ENCODE results near the gene CALML5.
"Not testable (repeated sequence)": the region's sequence is repeated elsewhere in the genome, so short reads cannot be mapped to it uniquely, and the experiment has no call there.

The CALML5 gene

GRCh38 chr10:5480162-5480941, 19.0 kb downstream of the CALML5 start:
- no peak for TF ChIP-seq POLR2A (IDR thresholded peaks at IDR 0.05; ENCODE audit: low read depth, low read length)
- DNase-seq (ENCODE audit: insufficient read length, low spot score): no peak
- FAIRE-seq: no peak

DNA sequence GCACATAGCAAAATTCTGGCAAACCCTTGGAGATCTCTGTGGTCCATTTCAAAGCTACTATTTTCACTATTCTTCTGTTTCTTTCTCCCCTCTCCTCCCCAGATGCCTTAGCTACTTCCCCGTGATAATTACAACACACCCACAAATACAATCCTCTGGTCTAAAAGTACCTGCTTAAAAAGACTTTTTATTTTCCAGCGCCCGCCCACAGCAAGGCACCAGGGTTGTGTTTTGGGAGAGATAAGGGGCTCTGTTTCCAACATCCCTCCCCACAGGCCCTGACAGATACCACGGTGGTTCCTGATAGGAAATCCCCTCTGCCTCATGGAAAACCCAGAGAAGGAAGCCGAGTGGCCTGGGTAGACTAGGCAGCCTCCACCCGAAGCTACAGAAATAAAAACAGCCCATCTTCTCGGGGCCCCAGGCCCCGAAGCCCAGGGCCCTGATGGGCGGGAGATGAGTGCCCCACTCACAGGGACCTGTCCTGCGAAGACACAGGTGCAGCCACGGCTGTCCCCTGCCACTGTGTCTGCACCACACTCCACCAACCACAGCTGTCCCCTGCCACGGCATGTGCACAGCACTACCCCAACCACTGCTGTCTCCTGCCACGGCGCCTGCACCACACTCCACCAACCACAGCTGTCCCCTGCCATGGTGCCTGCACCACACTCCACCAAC, 19.7 kb downstream of the CALML5 start:
- no peak for FAIRE-seq
- TF ChIP-seq POLR2A (IDR thresholded peaks at IDR 0.05; ENCODE audit: low read depth, low read length): no peak
- DNase-seq (ENCODE audit: insufficient read length, low spot score): no peak

DNA sequence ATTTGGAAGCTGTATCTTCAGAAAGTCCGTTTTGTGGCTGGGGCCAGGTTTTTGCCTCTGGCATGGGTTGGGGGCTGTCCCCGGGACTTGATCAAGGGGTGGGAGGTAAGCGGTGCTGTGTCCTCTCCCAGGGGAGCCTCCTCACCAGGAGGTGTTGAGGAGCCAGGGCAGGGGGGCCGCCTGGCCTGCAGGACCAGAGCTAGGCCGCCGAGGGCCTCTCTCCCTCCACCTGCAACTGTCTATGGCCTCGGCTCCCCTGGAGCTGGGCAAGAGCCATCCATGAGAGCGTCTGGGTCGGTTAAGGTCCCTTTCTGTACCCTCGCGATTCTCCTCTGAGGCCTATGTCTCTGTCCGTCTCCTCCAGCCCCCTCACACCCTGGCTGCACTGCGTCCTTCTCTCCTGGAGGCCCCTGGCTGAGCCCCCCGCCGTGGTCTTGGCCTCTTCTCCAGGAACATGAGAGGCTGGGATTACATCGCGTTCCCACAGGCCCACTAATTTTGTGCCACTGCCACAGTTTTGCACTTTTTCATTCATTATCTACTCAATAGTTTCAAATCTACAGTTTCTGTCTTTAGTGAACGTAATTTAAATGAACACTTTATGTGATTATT, 20.6 kb downstream of the CALML5 start:
- FAIRE-seq (no peak), DNase-seq (ENCODE audit: insufficient read length, low spot score) (no peak)
- TF ChIP-seq POLR2A (IDR thresholded peaks at IDR 0.05; ENCODE audit: low read depth, low read length): no peak

DNA sequence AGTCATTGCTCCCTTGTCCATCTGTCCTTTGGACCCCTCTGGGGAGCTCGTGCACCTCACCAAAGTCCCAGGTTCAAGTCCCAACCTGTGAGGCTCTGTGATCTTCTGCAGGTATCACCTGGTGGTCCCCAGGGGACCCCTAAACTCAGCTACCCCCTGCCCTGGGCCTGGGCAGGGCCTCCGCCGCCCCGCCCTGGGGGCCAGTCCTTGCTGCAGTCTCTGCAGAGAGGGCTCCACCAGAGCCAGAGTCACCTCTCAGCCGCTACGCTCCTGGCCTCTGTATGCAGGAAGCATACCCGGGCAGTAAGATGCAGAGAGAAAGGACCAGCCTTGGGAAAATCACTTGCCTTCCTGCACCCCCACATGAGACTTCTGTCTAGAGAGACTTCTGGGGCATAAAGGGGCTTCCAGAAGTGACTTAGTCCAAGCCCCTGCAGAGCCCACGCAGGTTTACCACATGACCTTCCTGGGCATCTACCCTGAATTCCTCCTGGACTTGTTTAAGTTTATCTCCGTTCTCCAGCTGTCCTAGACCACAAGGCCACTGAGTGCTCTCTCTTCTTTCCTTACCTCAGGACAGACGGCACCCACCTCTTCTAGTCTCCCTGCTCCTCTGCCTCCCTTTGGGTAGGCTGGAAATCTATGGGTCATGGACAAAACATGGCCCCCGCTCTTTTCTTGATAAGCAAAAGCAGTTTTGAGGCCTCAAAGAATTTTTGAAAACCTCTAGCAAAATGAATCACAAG, 21.2 kb downstream of the CALML5 start:
- TF ChIP-seq POLR2A (IDR thresholded peaks at IDR 0.05; ENCODE audit: low read depth, low read length): no peak
- DNase-seq (ENCODE audit: insufficient read length, low spot score): no peak
- FAIRE-seq: no peak

GRCh38 chr10:5476918-5477525, 22.3 kb downstream of the CALML5 start:
- FAIRE-seq: no peak
- no peak for TF ChIP-seq POLR2A (IDR thresholded peaks at IDR 0.05; ENCODE audit: low read depth, low read length)
- DNase-seq (ENCODE audit: insufficient read length, low spot score): no peak

DNA sequence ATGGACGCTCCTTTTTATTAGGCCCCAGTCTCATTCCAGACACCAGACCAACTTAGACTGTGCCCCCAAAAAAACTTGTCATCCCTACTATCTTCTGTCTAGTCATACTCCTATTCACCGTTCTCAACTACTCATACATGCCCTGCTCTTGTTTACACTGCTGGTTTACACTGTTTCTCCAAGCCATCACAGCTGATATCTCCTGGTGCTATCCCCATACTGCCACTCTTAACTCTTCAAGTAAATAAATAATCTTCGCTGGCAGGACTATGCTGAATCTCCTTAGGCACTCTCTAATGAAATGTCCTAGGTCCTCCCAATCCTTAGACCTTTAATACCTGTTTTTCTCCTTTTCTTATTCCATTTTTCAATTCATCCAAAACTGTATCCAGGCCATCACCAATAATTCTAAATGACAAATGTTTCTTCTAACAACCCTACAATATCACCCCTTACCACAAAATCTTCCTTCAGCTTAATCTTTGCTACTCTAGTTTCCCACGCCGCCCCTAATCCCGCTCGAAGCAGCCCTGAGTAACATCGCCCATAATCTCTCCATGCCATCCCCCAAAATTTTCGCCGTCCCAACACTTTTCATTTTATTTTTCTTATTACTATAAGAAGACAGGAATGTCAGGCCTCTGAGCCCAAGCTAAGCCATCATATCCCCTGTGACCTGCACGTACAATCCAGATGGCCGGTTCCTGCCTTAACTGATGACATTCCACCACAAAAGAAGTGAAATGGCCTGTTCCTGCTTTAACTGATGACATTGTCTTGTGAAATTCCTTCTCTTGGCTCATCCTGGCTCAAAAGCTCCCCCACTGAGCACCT, 23.2 kb downstream of the CALML5 start:
- DNase-seq (ENCODE audit: insufficient read length, low spot score); FAIRE-seq: not testable (repeated sequence)

- FAIRE-seq: not testable (repeated sequence)
These were observed 24.3 kb downstream of the CALML5 start for GRCh38 chr10:5475088-5475487.

GRCh38 chr10:5474642-5475041, 24.7 kb downstream of the CALML5 start:
- DNase-seq (ENCODE audit: insufficient read length, low spot score); FAIRE-seq: not testable (repeated sequence)

More at GRCh38 chr10:5475088-5475487, 24.3 kb downstream of the CALML5 start:
- not testable (repeated sequence) for DNase-seq (ENCODE audit: insufficient read length, low spot score)

DNA sequence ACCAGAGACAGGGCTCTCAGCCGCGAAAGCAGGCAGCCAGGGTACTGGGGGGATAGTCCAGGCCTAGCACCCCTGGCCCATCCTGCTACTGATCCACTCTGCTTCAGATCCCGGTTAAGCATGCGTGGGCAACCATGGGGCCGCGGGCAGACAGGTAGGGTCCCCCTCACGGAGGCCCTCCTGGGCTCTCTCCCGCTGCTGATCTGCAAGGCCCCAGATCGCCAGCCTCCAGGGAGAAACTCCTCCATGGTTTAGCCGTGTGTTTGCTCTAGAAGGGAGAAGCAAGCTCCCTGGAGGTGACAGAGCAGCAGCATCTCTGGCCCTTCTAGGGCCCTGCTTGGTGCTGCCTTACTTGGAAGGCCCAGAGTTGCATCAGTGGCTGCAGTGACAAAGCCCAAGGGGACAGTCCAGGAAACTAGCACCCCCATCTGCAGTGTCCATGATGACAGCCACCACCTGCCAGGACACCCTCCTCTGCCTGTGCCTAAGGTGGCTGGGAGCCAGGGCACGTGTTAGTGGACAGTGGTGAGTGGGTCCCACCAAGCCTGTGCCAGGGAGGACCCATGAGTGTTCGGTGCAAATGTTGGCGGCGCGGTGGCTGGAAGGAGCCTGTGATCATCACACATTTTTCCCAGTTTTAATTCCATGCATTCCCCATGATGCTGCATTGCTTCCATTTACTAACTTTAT, 29.2 kb downstream of the CALML5 start:
- TF ChIP-seq POLR2A (IDR thresholded peaks at IDR 0.05; ENCODE audit: low read depth, low read length): no peak
- FAIRE-seq: no peak
- no peak for DNase-seq (ENCODE audit: insufficient read length, low spot score)

DNA sequence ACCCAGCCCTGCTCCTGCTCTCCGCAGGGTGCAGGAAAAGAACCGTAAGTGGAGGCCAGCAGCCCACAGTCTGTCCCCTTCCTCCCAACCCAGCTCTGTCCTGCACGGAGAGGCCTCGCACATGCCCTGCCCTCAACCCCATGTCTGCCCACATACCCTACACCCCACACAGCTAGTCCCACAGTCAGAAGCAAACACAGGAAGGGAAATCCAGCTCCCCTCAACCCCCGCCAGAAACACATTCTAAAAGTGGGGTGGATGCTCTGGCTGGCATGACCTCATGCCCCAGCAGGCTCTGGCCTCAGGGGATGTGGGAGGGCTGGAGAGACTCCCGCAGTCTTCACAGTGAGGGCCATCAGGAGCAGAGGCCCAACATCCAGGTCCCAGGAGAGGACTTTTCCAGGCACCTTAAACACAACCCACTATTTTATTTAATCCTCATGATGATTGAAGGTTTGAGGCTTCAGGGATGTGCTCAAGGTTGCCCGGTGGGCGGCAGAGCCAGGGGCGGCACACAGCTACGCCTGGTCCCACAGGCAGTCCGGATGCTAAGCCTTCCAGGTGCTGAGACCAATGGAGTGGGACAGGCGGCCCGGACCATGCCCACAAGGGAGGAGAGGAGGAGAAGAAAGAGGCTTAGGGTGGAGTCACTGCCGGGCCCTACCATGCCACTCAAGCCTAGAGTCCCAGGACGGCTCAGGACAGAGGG, 29.9 kb downstream of the CALML5 start:
- FAIRE-seq (no peak), DNase-seq (ENCODE audit: insufficient read length, low spot score) (no peak)
- TF ChIP-seq POLR2A (IDR thresholded peaks at IDR 0.05; ENCODE audit: low read depth, low read length): no peak

- FAIRE-seq (no peak), DNase-seq (ENCODE audit: insufficient read length, low spot score) (no peak)
- no peak for TF ChIP-seq POLR2A (IDR thresholded peaks at IDR 0.05; ENCODE audit: low read depth, low read length)
These were observed 30.9 kb downstream of the CALML5 start for GRCh38 chr10:5468262-5469106.

Measured in H54 (cell line).